HEK293 (cell line): ENCODE results near the gene SIRT4.

Experiments
- GLI4 ChIP-seq: fragments of 450-650 bp; formaldehyde crosslinking; IDR thresholded peaks from 2 replicates; pipeline ENCODE4 v1.5.1; 2016; ENCODE audit warnings: missing biosample characterization, missing genetic modification characterization
- KLF7 ChIP-seq: fragments of 450-650 bp; formaldehyde crosslinking; IDR thresholded peaks from 2 replicates; pipeline ENCODE4 v1.5.1; 2016; ENCODE audit warnings: missing biosample characterization, missing genetic modification characterization, borderline replicate concordance
- OSR2 ChIP-seq: fragments of 450-650 bp; formaldehyde crosslinking; IDR thresholded peaks from 2 replicates; pipeline ENCODE4 v1.5.1; 2016; ENCODE audit warnings: missing biosample characterization, missing genetic modification characterization
- TCF7L2 ChIP-seq: IDR thresholded peaks from 2 replicates; pipeline ENCODE4 v1.6.1; 2011; ENCODE audit warnings: low read depth, mild to moderate bottlenecking, inconsistent platforms, low read length, moderate library complexity, borderline replicate concordance
- ZBTB8A ChIP-seq: fragments of 450-650 bp; formaldehyde crosslinking; IDR thresholded peaks from 2 replicates; pipeline ENCODE4 v1.5.1; 2016; ENCODE audit warnings: missing biosample characterization, missing genetic modification characterization
- ZFP37 ChIP-seq: fragments of 450-650 bp; formaldehyde crosslinking; IDR thresholded peaks from 2 replicates; pipeline ENCODE4 v1.5.1; 2016; ENCODE audit warnings: missing biosample characterization, missing genetic modification characterization
- ZNF184 ChIP-seq: fragments of 450-650 bp; IDR thresholded peaks from 2 replicates; pipeline ENCODE4 v1.5.1; 2018; ENCODE audit warnings: missing biosample characterization, mild to moderate bottlenecking, missing genetic modification characterization
- ZNF211 ChIP-seq: fragments of 450-650 bp; formaldehyde crosslinking; IDR thresholded peaks from 2 replicates; pipeline ENCODE4 v1.5.1; 2016; ENCODE audit warnings: low read depth, missing biosample characterization, missing genetic modification characterization
- ZNF266 ChIP-seq: fragments of 450-650 bp; formaldehyde crosslinking; IDR thresholded peaks from 2 replicates; pipeline ENCODE4 v1.5.1; 2016; ENCODE audit warnings: missing biosample characterization, missing genetic modification characterization, low read depth
- ZNF280C ChIP-seq: fragments of 450-650 bp; formaldehyde crosslinking; IDR thresholded peaks from 2 replicates; pipeline ENCODE4 v1.5.1; 2016; ENCODE audit warnings: missing biosample characterization, missing genetic modification characterization
- ZNF302 ChIP-seq: fragments of 450-650 bp; formaldehyde crosslinking; IDR thresholded peaks from 2 replicates; pipeline ENCODE4 v1.5.1; 2016; ENCODE audit warnings: missing biosample characterization, missing genetic modification characterization, low read depth
- ZNF350 ChIP-seq: fragments of 450-650 bp; formaldehyde crosslinking; IDR thresholded peaks from 2 replicates; pipeline ENCODE4 v1.5.0; 2017; ENCODE audit warnings: missing biosample characterization, mild to moderate bottlenecking, missing genetic modification characterization
- ZNF366 ChIP-seq: fragments of 450-650 bp; formaldehyde crosslinking; conservative IDR thresholded peaks from 2 replicates; pipeline ENCODE4 v1.5.1; 2016; ENCODE audit warnings: missing biosample characterization, missing genetic modification characterization
- ZNF37A ChIP-seq: fragments of 450-650 bp; IDR thresholded peaks from 2 replicates; pipeline ENCODE4 v1.5.1; 2018; ENCODE audit warnings: missing biosample characterization, missing genetic modification characterization
- ZNF394 ChIP-seq: fragments of 450-650 bp; formaldehyde crosslinking; IDR thresholded peaks from 2 replicates; pipeline ENCODE4 v1.5.1; 2016; ENCODE audit warnings: missing biosample characterization, missing genetic modification characterization, mild to moderate bottlenecking, moderate library complexity, borderline replicate concordance
- ZNF423 ChIP-seq: fragments of 450-650 bp; formaldehyde crosslinking; IDR thresholded peaks from 2 replicates; pipeline ENCODE4 v1.5.1; 2016; ENCODE audit warnings: missing biosample characterization, missing genetic modification characterization
- ZNF426 ChIP-seq: fragments of 450-650 bp; formaldehyde crosslinking; IDR thresholded peaks from 2 replicates; pipeline ENCODE4 v1.5.1; 2017; ENCODE audit warnings: missing biosample characterization, missing genetic modification characterization, mild to moderate bottlenecking, inconsistent platforms, moderate library complexity
- ZNF433 ChIP-seq: fragments of 450-650 bp; formaldehyde crosslinking; IDR thresholded peaks from 2 replicates; pipeline ENCODE4 v1.5.1; 2016; ENCODE audit warnings: missing biosample characterization, missing genetic modification characterization, low read depth
- ZNF548 ChIP-seq: fragments of 450-650 bp; formaldehyde crosslinking; IDR thresholded peaks from 2 replicates; pipeline ENCODE4 v1.5.1; 2016; ENCODE audit warnings: missing biosample characterization, missing genetic modification characterization
- ZNF549 ChIP-seq: fragments of 450-650 bp; IDR thresholded peaks from 2 replicates; pipeline ENCODE4 v1.5.1; 2018; ENCODE audit warnings: missing biosample characterization, missing genetic modification characterization, mild to moderate bottlenecking, inconsistent platforms, moderate library complexity
- ZNF560 ChIP-seq: fragments of 450-650 bp; formaldehyde crosslinking; IDR thresholded peaks from 2 replicates; pipeline ENCODE4 v1.5.1; 2017; ENCODE audit warnings: missing biosample characterization, missing genetic modification characterization, borderline replicate concordance
- ZNF596 ChIP-seq: fragments of 450-650 bp; IDR thresholded peaks from 2 replicates; pipeline ENCODE4 v1.5.0; 2018; ENCODE audit warnings: missing biosample characterization, mild to moderate bottlenecking, missing genetic modification characterization, moderate library complexity
- ZNF677 ChIP-seq: fragments of 450-650 bp; IDR thresholded peaks from 2 replicates; pipeline ENCODE4 v1.5.0; 2018; ENCODE audit warnings: missing biosample characterization, mild to moderate bottlenecking, missing genetic modification characterization, moderate library complexity
- ZNF830 ChIP-seq: fragments of 450-650 bp; IDR thresholded peaks from 2 replicates; pipeline ENCODE4 v1.5.0; 2018; ENCODE audit warnings: missing biosample characterization, missing genetic modification characterization, low read depth, mild to moderate bottlenecking, moderate library complexity
- TF ChIP-seq, protein P1 (sequence below): fragments of 450-650 bp; IDR thresholded peaks from 2 replicates; pipeline ENCODE4 v1.5.1; 2018; ENCODE audit warnings: missing biosample characterization, missing genetic modification characterization
- TF ChIP-seq, protein P2 (sequence below): IDR thresholded peaks from 2 replicates; pipeline ENCODE4 v1.6.1; 2011; ENCODE audit warnings: mild to moderate bottlenecking, low read depth, low read length, borderline replicate concordance
- TF ChIP-seq, protein P3 (sequence below): fragments of 450-650 bp; formaldehyde crosslinking; IDR thresholded peaks from 2 replicates; pipeline ENCODE4 v1.5.1; 2016; ENCODE audit warnings: missing biosample characterization, missing genetic modification characterization
- TF ChIP-seq, protein P4 (sequence below): fragments of 450-650 bp; formaldehyde crosslinking; IDR thresholded peaks from 2 replicates; pipeline ENCODE4 v1.5.1; 2017; ENCODE audit warnings: missing biosample characterization, missing genetic modification characterization
- TF ChIP-seq, protein P5 (sequence below): fragments of 450-650 bp; formaldehyde crosslinking; IDR thresholded peaks from 2 replicates; pipeline ENCODE4 v1.5.1; 2017; ENCODE audit warnings: missing biosample characterization, missing genetic modification characterization

Gene SIRT4

DNA sequence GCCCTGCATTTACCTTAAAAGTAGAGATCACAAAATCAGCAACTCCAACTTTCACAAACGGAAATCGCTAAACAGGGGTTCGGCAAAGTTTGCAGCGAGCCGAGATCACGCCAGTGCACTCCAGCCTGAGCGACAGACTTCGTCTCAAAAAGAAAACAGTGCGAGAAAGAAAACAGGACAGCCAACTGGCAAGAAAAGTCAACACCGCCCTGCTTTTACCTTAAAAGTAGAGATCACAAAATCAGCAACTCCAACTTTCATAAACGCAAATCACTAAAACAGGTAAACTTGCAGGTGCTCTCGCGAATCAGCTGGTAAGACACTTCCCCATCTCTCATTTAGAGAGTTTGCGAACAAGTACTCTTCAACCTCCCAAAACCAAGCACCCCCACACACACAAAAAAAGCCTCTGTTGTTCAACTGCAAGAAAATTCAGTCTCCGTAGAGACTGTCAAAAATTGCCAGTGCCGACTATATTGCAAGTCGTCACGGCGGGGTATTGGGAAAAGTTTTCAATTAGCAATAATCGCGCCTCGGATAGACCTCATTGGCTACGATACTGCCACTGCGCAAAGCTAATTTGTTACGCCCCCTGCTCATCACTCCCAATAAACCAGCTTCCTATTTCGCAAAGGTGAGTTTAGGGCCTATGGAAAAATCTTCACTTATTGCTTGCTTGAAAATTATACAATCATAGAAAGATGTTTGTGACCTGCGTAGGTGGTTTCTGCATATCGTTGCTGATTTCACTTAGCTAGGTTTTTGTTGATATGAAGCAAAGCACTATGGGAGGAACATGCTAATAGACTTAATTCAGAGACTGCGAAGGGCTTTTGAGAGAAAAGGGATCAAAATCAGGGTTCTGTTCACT is 9.2 kb upstream of the SIRT4 start, which contains the start of gene RNU4-1 (continued):
- TF ChIP-seq ZNF184 (tag by site-specific recombination): no peak
- TF ChIP-seq, protein P1, sequence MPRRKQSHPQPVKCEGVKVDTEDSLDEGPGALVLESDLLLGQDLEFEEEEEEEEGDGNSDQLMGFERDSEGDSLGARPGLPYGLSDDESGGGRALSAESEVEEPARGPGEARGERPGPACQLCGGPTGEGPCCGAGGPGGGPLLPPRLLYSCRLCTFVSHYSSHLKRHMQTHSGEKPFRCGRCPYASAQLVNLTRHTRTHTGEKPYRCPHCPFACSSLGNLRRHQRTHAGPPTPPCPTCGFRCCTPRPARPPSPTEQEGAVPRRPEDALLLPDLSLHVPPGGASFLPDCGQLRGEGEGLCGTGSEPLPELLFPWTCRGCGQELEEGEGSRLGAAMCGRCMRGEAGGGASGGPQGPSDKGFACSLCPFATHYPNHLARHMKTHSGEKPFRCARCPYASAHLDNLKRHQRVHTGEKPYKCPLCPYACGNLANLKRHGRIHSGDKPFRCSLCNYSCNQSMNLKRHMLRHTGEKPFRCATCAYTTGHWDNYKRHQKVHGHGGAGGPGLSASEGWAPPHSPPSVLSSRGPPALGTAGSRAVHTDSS (tag by site-specific recombination): no peak
- no peak for TF ChIP-seq ZNF677 (tag by site-specific recombination)
- TF ChIP-seq ZNF302 (tag by site-specific recombination): no peak
- no peak for TF ChIP-seq ZNF560
- TF ChIP-seq ZNF37A (tag by site-specific recombination): no peak
- no peak for TF ChIP-seq ZNF548 (tag by site-specific recombination)
- no peak for TF ChIP-seq ZNF350 (tag by site-specific recombination)
- TF ChIP-seq ZNF549: no peak
- TF ChIP-seq ZNF830 (tag by site-specific recombination): no peak
- TF ChIP-seq, protein P2, sequence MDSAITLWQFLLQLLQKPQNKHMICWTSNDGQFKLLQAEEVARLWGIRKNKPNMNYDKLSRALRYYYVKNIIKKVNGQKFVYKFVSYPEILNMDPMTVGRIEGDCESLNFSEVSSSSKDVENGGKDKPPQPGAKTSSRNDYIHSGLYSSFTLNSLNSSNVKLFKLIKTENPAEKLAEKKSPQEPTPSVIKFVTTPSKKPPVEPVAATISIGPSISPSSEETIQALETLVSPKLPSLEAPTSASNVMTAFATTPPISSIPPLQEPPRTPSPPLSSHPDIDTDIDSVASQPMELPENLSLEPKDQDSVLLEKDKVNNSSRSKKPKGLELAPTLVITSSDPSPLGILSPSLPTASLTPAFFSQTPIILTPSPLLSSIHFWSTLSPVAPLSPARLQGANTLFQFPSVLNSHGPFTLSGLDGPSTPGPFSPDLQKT: no peak
- no peak for TF ChIP-seq ZNF426 (tag by site-specific recombination)
- TF ChIP-seq ZBTB8A (tag by site-specific recombination): no peak
- no peak for TF ChIP-seq ZNF266 (tag by site-specific recombination)
- TF ChIP-seq GLI4: no peak
- TF ChIP-seq ZNF394 (tag by site-specific recombination): peak; percentile 80; the same call in 1 of the 2 replicates
- TF ChIP-seq TCF7L2: no peak
- TF ChIP-seq ZNF211 (tag by site-specific recombination): no peak
- no peak for TF ChIP-seq ZFP37 (tag by site-specific recombination)
- TF ChIP-seq, protein P3, sequence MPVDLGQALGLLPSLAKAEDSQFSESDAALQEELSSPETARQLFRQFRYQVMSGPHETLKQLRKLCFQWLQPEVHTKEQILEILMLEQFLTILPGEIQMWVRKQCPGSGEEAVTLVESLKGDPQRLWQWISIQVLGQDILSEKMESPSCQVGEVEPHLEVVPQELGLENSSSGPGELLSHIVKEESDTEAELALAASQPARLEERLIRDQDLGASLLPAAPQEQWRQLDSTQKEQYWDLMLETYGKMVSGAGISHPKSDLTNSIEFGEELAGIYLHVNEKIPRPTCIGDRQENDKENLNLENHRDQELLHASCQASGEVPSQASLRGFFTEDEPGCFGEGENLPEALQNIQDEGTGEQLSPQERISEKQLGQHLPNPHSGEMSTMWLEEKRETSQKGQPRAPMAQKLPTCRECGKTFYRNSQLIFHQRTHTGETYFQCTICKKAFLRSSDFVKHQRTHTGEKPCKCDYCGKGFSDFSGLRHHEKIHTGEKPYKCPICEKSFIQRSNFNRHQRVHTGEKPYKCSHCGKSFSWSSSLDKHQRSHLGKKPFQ (tag by site-specific recombination): 0 out of 2 replicates have a peak, but pooled peaks have one; percentile 43
- no peak for TF ChIP-seq KLF7 (tag by site-specific recombination)
- TF ChIP-seq OSR2 (tag by site-specific recombination): no peak
- TF ChIP-seq ZNF596 (tag by site-specific recombination): no peak
- TF ChIP-seq, protein P4, sequence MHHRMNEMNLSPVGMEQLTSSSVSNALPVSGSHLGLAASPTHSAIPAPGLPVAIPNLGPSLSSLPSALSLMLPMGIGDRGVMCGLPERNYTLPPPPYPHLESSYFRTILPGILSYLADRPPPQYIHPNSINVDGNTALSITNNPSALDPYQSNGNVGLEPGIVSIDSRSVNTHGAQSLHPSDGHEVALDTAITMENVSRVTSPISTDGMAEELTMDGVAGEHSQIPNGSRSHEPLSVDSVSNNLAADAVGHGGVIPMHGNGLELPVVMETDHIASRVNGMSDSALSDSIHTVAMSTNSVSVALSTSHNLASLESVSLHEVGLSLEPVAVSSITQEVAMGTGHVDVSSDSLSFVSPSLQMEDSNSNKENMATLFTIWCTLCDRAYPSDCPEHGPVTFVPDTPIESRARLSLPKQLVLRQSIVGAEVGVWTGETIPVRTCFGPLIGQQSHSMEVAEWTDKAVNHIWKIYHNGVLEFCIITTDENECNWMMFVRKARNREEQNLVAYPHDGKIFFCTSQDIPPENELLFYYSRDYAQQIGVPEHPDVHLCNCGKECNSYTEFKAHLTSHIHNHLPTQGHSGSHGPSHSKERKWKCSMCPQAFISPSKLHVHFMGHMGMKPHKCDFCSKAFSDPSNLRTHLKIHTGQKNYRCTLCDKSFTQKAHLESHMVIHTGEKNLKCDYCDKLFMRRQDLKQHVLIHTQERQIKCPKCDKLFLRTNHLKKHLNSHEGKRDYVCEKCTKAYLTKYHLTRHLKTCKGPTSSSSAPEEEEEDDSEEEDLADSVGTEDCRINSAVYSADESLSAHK (tag by site-specific recombination): peak; percentile 67; the same call in 1 of the 2 replicates
- peak; percentile 86 for TF ChIP-seq ZNF366 (tag by site-specific recombination)
- TF ChIP-seq ZNF423 (tag by site-specific recombination): no peak
- TF ChIP-seq, protein P5, sequence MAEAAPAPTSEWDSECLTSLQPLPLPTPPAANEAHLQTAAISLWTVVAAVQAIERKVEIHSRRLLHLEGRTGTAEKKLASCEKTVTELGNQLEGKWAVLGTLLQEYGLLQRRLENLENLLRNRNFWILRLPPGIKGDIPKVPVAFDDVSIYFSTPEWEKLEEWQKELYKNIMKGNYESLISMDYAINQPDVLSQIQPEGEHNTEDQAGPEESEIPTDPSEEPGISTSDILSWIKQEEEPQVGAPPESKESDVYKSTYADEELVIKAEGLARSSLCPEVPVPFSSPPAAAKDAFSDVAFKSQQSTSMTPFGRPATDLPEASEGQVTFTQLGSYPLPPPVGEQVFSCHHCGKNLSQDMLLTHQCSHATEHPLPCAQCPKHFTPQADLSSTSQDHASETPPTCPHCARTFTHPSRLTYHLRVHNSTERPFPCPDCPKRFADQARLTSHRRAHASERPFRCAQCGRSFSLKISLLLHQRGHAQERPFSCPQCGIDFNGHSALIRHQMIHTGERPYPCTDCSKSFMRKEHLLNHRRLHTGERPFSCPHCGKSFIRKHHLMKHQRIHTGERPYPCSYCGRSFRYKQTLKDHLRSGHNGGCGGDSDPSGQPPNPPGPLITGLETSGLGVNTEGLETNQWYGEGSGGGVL (tag by site-specific recombination): no peak
- TF ChIP-seq ZNF280C (tag by site-specific recombination): no peak
- TF ChIP-seq ZNF433: no peak
